Measurements from ENCODE around the gene MALAT1.

GRCh38 chr11:65473278-65473860 is 25.5 kb upstream of the MALAT1 start:
- no peak for TF ChIP-seq CTCF (IDR thresholded peaks at IDR 0.05)
- TF ChIP-seq POLR2A (IDR thresholded peaks at IDR 0.05), result no peak
- TF ChIP-seq EP300 (IDR thresholded peaks at IDR 0.05), result no peak

Measured in upper lobe of left lung (tissue), 4 donors.